Measurements from ENCODE around the gene COL27A1. TPM values are rescaled to one million over a fixed set of nuclear protein-coding genes. Genes with fewer than 3 reads are reported as not detected.

COL27A1 gene
- polyA plus RNA-seq, 1 donor (not counting 4 experiments of a cell fraction or from before 2014, with no cell fraction given) = 14.0 TPM

DNA sequence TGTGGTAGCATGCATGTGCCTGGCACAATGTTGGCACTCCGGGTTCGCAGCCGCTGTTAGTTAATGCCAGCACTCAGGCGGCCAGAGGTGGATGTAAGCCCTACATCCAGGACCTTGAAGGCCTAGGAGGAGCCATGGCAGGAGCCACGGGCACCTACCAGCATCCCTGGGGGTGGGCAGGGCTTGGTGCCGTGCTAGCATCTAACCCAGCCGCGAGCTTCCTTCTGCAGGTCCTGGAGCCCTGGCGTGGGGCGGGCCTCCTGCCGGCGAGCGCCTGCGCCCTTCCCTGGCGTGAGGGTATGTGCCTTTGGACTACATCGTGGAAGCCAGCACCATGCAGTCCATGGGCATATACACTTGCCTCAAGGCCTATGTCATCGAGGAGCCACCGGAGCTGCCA, 53.8 kb downstream of the COL27A1 start:
- Histone ChIP-seq H3K4me1 (ENCODE audit: control insufficient read depth, extremely low read depth, insufficient read depth, low read length) (peaks cover 10% of the 10 kb centered on the region), H2AFZ (ENCODE audit: control insufficient read depth, low read length) (no peak overlapping the region), H3K9ac (ENCODE audit: control insufficient read depth, extremely low read depth, insufficient read depth, low read length) (no peak overlapping the region), H3K4me2 (ENCODE audit: control insufficient read depth, extremely low read depth, insufficient read depth, low read depth, low read length) (no peak overlapping the region), H3K36me3 (ENCODE audit: control insufficient read depth in 2 of 2, extremely low read depth in 1 of 2, insufficient read depth in 2 of 2, low read length in 2 of 2) (peaks cover 16 to 30% of the 10 kb centered on the region in 2 experiments), H4K20me1 (ENCODE audit: control insufficient read depth, extremely low read depth, insufficient read depth, low read length) (no peaks in the 10 kb centered on the region), H3K27ac (ENCODE audit: control insufficient read depth, insufficient read depth, low read length) (no peak overlapping the region), H3K9me3 (ENCODE audit: control insufficient read depth, low read depth, low read length) (no peaks in the 10 kb centered on the region), H3K4me3 (ENCODE audit: control insufficient read depth in 2 of 3, extremely low read depth in 1 of 3, insufficient read depth in 2 of 3, low read depth in 1 of 3, low read length in 3 of 3) (no peak overlapping the region), H3K27me3 (ENCODE audit: control insufficient read depth, extremely low read depth, insufficient read depth, low read length) (no peaks in the 10 kb centered on the region), H3K79me2 (ENCODE audit: control insufficient read depth, insufficient read depth, low read length) (no peaks in the 10 kb centered on the region), H3K9me1 (ENCODE audit: control insufficient read depth, extremely low read depth, insufficient read depth, low read length) (no peaks in the 10 kb centered on the region)
- TF ChIP-seq, protein P1, sequence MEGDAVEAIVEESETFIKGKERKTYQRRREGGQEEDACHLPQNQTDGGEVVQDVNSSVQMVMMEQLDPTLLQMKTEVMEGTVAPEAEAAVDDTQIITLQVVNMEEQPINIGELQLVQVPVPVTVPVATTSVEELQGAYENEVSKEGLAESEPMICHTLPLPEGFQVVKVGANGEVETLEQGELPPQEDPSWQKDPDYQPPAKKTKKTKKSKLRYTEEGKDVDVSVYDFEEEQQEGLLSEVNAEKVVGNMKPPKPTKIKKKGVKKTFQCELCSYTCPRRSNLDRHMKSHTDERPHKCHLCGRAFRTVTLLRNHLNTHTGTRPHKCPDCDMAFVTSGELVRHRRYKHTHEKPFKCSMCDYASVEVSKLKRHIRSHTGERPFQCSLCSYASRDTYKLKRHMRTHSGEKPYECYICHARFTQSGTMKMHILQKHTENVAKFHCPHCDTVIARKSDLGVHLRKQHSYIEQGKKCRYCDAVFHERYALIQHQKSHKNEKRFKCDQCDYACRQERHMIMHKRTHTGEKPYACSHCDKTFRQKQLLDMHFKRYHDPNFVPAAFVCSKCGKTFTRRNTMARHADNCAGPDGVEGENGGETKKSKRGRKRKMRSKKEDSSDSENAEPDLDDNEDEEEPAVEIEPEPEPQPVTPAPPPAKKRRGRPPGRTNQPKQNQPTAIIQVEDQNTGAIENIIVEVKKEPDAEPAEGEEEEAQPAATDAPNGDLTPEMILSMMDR (optimal IDR thresholded peaks at IDR 0.05 in 1 of 3, IDR thresholded peaks at IDR 0.05 in 1 of 3, conservative IDR thresholded peaks at IDR 0.05 in 1 of 3; ENCODE audit: extremely low read depth in 1 of 3, insufficient read depth in 2 of 3, low read length in 3 of 3) = no peak
- no peak for TF ChIP-seq EZH2 (IDR thresholded peaks at IDR 0.05; ENCODE audit: low read length)
- DNase-seq (ENCODE audit: low read depth, low spot score) (no peak), FAIRE-seq (no peak)
- dilution Hi-C loops (cut with MboI; ENCODE audit: extremely low pct_ligation_motif_present, low sequenced_read_pairs) = no loop called here

DNA sequence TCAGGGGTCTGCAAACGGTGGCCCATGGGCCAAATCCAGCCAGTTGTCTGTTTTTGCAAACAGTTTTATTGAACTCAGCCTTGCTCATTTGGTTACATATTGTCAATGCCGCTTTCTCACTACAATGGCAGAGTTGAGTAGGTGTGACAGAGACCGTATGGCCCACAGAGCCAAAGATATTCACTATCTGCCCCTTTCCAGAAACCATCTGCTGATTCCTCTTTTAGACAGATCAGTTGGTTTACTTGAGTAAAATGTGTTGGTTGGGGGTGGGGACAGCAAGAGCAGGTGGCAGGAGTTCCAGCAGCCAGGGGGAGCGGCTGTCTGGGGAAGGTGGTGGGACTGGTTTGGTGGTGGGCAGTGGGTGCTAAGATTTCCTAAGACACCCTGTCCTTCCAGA, 54.8 kb downstream of the COL27A1 start:
- no peaks in the 10 kb centered on the region for H3K27me3 ChIP-seq (ENCODE audit: control insufficient read depth, extremely low read depth, insufficient read depth, low read length)
- H3K4me1 ChIP-seq (ENCODE audit: control insufficient read depth, extremely low read depth, insufficient read depth, low read length) = peaks cover 20% of the 10 kb centered on the region
- FAIRE-seq = no peak
- no peak for DNase-seq (ENCODE audit: low read depth, low spot score)
- peaks cover 13 to 24% of the 10 kb centered on the region in 2 experiments for H3K36me3 ChIP-seq (ENCODE audit: control insufficient read depth in 2 of 2, extremely low read depth in 1 of 2, insufficient read depth in 2 of 2, low read length in 2 of 2)
- no peaks in the 10 kb centered on the region for H3K9me1 ChIP-seq (ENCODE audit: control insufficient read depth, extremely low read depth, insufficient read depth, low read length)
- H3K4me2 ChIP-seq (ENCODE audit: control insufficient read depth, extremely low read depth, insufficient read depth, low read depth, low read length) = no peak overlapping the region
- H3K4me3 ChIP-seq (ENCODE audit: control insufficient read depth in 2 of 3, extremely low read depth in 1 of 3, insufficient read depth in 2 of 3, low read depth in 1 of 3, low read length in 3 of 3) = no peak overlapping the region
- TF ChIP-seq, protein P1 (optimal IDR thresholded peaks at IDR 0.05 in 1 of 3, IDR thresholded peaks at IDR 0.05 in 1 of 3, conservative IDR thresholded peaks at IDR 0.05 in 1 of 3; ENCODE audit: extremely low read depth in 1 of 3, insufficient read depth in 2 of 3, low read length in 3 of 3) = no peak
- no peak for TF ChIP-seq EZH2 (IDR thresholded peaks at IDR 0.05; ENCODE audit: low read length)
- dilution Hi-C loops (cut with MboI; ENCODE audit: extremely low pct_ligation_motif_present, low sequenced_read_pairs) = no loop called here
- H3K79me2 ChIP-seq (ENCODE audit: control insufficient read depth, insufficient read depth, low read length) = no peaks in the 10 kb centered on the region
- no peaks in the 10 kb centered on the region for H4K20me1 ChIP-seq (ENCODE audit: control insufficient read depth, extremely low read depth, insufficient read depth, low read length)
- no peak overlapping the region for H2AFZ ChIP-seq (ENCODE audit: control insufficient read depth, low read length)
- no peaks in the 10 kb centered on the region for H3K9me3 ChIP-seq (ENCODE audit: control insufficient read depth, low read depth, low read length)
- H3K27ac ChIP-seq (ENCODE audit: control insufficient read depth, insufficient read depth, low read length) = no peak overlapping the region
- no peak overlapping the region for H3K9ac ChIP-seq (ENCODE audit: control insufficient read depth, extremely low read depth, insufficient read depth, low read length)

Measured in keratinocyte (primary cell).